Liver (tissue), 3 donors: ENCODE measurements around the gene ANGPTL4.

Experiments
- EGR1 ChIP-seq, 2 donors: IDR thresholded peaks; 2 replicates each; pipeline ENCODE4 v1.6.1; 2016 to 2018; ENCODE audit warnings: antibody characterized with exemption in 2 of 2, low read depth in 2 of 2
- GABPA ChIP-seq, 2 donors: IDR thresholded peaks in 1 of 2; conservative IDR thresholded peaks in 1 of 2; 2 replicates each; pipeline ENCODE4 v1.6.1; 2016; ENCODE audit warnings: antibody characterized with exemption in 2 of 2, mild to moderate bottlenecking in 1 of 2, moderate library complexity in 1 of 2
- HNF4G ChIP-seq: IDR thresholded peaks from 2 replicates; pipeline ENCODE4 v1.6.1; 2016; ENCODE audit warnings: antibody characterized with exemption
- RAD21 ChIP-seq, 2 donors: IDR thresholded peaks; 2 replicates each; pipeline ENCODE4 v1.6.1; 2016; ENCODE audit warnings: antibody characterized with exemption in 2 of 2, mild to moderate bottlenecking in 2 of 2
- RXRA ChIP-seq, 2 donors: IDR thresholded peaks; 2 replicates each; pipeline ENCODE4 v1.6.1; 2017 to 2018; ENCODE audit warnings: antibody characterized with exemption in 2 of 2, mild to moderate bottlenecking in 1 of 2
- SP1 ChIP-seq: IDR thresholded peaks from 2 replicates; pipeline ENCODE4 v1.6.1; 2018; ENCODE audit warnings: antibody characterized with exemption, mild to moderate bottlenecking
- TAF1 ChIP-seq: conservative IDR thresholded peaks from 2 replicates; pipeline ENCODE4 v1.6.1; 2016; ENCODE audit warnings: antibody characterized with exemption, mild to moderate bottlenecking
- YY1 ChIP-seq: IDR thresholded peaks from 2 replicates; pipeline ENCODE4 v1.6.1; 2016; ENCODE audit warnings: antibody characterized with exemption, mild to moderate bottlenecking
- TF ChIP-seq, protein P1 (sequence below): fragments of 150-350 bp; IDR thresholded peaks from 2 replicates; pipeline ENCODE4 v1.5.1; 2017; ENCODE audit warnings: improper control_type of control experiment, low read depth, low read length; ENCODE audit not compliant: missing input control
- TF ChIP-seq, protein P2 (sequence below): IDR thresholded peaks from 2 replicates; pipeline ENCODE4 v1.6.1; 2016; ENCODE audit warnings: antibody characterized with exemption
- TF ChIP-seq, protein P3 (sequence below): IDR thresholded peaks from 2 replicates; pipeline ENCODE4 v1.6.1; 2016; ENCODE audit warnings: antibody characterized with exemption, mild to moderate bottlenecking
- TF ChIP-seq, protein P4 (sequence below): IDR thresholded peaks from 2 replicates; pipeline ENCODE4 v1.6.1; 2016; ENCODE audit warnings: antibody characterized with exemption
- TF ChIP-seq, protein P5 (sequence below): IDR thresholded peaks from 2 replicates; pipeline ENCODE4 v1.6.1; 2016; ENCODE audit warnings: antibody characterized with exemption
- donor health status: healthy.
- donor health status: healthy.

DNA sequence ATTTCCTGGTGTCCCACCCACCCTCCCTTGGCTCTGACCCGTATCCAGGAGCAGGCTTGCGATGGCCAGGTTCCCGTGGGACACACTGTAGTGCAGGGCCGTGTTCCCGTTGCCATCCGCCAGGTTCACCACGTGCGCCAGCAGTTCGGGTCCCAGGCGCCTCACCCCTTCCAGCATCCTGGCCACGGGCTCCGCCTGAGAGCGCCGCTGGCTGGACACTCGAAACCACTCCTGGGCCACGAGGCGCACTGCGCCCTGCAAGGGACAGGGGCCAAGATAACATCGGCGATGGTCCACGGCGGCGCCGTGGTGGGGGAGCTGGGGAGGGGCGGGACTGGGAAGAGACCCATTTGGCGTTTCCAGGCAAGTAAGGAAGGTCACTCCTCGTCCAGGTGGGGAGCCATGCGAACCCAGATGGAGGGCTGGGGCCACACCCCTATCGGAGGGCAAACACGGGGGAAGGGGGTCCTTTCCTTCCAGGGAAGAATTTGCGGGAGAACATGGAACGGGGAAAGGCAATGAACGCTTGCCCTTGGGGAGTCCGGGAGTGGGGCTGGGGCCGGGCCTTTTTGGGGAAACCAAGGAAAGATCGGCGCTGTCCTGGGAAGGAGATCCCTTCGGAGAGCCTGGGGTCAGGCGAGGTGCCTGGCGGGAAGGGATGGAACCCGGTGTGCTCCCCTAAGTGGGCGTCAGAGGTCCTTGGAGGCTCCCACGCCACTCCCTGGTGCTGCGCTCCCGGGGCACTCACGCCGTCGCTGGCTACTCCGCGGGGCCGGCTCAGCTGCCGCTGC lies 30.8 kb upstream of the ANGPTL4 start:
- TF ChIP-seq, protein P1, sequence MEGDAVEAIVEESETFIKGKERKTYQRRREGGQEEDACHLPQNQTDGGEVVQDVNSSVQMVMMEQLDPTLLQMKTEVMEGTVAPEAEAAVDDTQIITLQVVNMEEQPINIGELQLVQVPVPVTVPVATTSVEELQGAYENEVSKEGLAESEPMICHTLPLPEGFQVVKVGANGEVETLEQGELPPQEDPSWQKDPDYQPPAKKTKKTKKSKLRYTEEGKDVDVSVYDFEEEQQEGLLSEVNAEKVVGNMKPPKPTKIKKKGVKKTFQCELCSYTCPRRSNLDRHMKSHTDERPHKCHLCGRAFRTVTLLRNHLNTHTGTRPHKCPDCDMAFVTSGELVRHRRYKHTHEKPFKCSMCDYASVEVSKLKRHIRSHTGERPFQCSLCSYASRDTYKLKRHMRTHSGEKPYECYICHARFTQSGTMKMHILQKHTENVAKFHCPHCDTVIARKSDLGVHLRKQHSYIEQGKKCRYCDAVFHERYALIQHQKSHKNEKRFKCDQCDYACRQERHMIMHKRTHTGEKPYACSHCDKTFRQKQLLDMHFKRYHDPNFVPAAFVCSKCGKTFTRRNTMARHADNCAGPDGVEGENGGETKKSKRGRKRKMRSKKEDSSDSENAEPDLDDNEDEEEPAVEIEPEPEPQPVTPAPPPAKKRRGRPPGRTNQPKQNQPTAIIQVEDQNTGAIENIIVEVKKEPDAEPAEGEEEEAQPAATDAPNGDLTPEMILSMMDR = no peak
- TF ChIP-seq RXRA (IDR thresholded peaks at IDR 0.05) (no peak), YY1 (no peak), RAD21 (IDR thresholded peaks at IDR 0.05) (no peak), GABPA (IDR thresholded peaks at IDR 0.05 in 1 of 2, conservative IDR thresholded peaks at IDR 0.05 in 1 of 2) (no peak), TAF1 (no peak), HNF4G (no peak), SP1 (no peak), EGR1 (IDR thresholded peaks at IDR 0.05; ENCODE audit: low read depth in 2 of 2) (no peak)
- TF ChIP-seq, protein P2, sequence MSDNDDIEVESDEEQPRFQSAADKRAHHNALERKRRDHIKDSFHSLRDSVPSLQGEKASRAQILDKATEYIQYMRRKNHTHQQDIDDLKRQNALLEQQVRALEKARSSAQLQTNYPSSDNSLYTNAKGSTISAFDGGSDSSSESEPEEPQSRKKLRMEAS = no peak
- TF ChIP-seq, protein P3, sequence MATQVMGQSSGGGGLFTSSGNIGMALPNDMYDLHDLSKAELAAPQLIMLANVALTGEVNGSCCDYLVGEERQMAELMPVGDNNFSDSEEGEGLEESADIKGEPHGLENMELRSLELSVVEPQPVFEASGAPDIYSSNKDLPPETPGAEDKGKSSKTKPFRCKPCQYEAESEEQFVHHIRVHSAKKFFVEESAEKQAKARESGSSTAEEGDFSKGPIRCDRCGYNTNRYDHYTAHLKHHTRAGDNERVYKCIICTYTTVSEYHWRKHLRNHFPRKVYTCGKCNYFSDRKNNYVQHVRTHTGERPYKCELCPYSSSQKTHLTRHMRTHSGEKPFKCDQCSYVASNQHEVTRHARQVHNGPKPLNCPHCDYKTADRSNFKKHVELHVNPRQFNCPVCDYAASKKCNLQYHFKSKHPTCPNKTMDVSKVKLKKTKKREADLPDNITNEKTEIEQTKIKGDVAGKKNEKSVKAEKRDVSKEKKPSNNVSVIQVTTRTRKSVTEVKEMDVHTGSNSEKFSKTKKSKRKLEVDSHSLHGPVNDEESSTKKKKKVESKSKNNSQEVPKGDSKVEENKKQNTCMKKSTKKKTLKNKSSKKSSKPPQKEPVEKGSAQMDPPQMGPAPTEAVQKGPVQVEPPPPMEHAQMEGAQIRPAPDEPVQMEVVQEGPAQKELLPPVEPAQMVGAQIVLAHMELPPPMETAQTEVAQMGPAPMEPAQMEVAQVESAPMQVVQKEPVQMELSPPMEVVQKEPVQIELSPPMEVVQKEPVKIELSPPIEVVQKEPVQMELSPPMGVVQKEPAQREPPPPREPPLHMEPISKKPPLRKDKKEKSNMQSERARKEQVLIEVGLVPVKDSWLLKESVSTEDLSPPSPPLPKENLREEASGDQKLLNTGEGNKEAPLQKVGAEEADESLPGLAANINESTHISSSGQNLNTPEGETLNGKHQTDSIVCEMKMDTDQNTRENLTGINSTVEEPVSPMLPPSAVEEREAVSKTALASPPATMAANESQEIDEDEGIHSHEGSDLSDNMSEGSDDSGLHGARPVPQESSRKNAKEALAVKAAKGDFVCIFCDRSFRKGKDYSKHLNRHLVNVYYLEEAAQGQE = no peak
- TF ChIP-seq, protein P4, sequence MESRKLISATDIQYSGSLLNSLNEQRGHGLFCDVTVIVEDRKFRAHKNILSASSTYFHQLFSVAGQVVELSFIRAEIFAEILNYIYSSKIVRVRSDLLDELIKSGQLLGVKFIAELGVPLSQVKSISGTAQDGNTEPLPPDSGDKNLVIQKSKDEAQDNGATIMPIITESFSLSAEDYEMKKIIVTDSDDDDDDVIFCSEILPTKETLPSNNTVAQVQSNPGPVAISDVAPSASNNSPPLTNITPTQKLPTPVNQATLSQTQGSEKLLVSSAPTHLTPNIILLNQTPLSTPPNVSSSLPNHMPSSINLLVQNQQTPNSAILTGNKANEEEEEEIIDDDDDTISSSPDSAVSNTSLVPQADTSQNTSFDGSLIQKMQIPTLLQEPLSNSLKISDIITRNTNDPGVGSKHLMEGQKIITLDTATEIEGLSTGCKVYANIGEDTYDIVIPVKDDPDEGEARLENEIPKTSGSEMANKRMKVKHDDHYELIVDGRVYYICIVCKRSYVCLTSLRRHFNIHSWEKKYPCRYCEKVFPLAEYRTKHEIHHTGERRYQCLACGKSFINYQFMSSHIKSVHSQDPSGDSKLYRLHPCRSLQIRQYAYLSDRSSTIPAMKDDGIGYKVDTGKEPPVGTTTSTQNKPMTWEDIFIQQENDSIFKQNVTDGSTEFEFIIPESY = no peak
- TF ChIP-seq, protein P5, sequence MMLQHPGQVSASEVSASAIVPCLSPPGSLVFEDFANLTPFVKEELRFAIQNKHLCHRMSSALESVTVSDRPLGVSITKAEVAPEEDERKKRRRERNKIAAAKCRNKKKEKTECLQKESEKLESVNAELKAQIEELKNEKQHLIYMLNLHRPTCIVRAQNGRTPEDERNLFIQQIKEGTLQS = no peak
